ENCODE measurements around the gene DSCAM.

DSCAM gene

GRCh38 chr21:40102682-40103081 is 744.3 kb downstream of the DSCAM start:
- no peak for DNase-seq (ENCODE audit: low read depth in 2 of 2)
- H3K4me3 ChIP-seq (replicated peaks in 1 of 2; ENCODE audit: low read depth in 2 of 2, low read length in 2 of 2) = no peak overlapping the region
- no peak for TF ChIP-seq CTCF (IDR thresholded peaks at IDR 0.05; ENCODE audit: low read depth, low read length)

GRCh38 chr21:40099809-40100208 is 747.1 kb downstream of the DSCAM start:
- no peak for TF ChIP-seq CTCF (IDR thresholded peaks at IDR 0.05; ENCODE audit: low read depth, low read length)
- no peak for DNase-seq (ENCODE audit: low read depth in 2 of 2)
- no peak overlapping the region for H3K4me3 ChIP-seq (replicated peaks in 1 of 2; ENCODE audit: low read depth in 2 of 2, low read length in 2 of 2)

- TF ChIP-seq CTCF (IDR thresholded peaks at IDR 0.05; ENCODE audit: low read depth, low read length) = no peak
- no peak for DNase-seq (ENCODE audit: low read depth in 2 of 2)
- H3K4me3 ChIP-seq (replicated peaks in 1 of 2; ENCODE audit: low read depth in 2 of 2, low read length in 2 of 2) = no peak overlapping the region
Measured at GRCh38 chr21:40095477-40095876, 751.5 kb downstream of the DSCAM start.

GRCh38 chr21:40080385-40080784 is 766.6 kb downstream of the DSCAM start:
- H3K4me3 ChIP-seq (replicated peaks in 1 of 2; ENCODE audit: low read depth in 2 of 2, low read length in 2 of 2) = no peak overlapping the region

GRCh38 chr21:40074710-40075109 is 772.2 kb downstream of the DSCAM start:
- no peak for DNase-seq (ENCODE audit: low read depth in 2 of 2)
- H3K4me3 ChIP-seq (replicated peaks in 1 of 2; ENCODE audit: low read depth in 2 of 2, low read length in 2 of 2) = no peak overlapping the region
- no peak for TF ChIP-seq CTCF (IDR thresholded peaks at IDR 0.05; ENCODE audit: low read depth, low read length)

More at GRCh38 chr21:40080385-40080784, 766.6 kb downstream of the DSCAM start:
- no peak for DNase-seq (ENCODE audit: low read depth in 2 of 2)
- no peak for TF ChIP-seq CTCF (IDR thresholded peaks at IDR 0.05; ENCODE audit: low read depth, low read length)

- no peak for DNase-seq (ENCODE audit: low read depth in 2 of 2)
- H3K4me3 ChIP-seq (replicated peaks in 1 of 2; ENCODE audit: low read depth in 2 of 2, low read length in 2 of 2) = no peak overlapping the region
- TF ChIP-seq CTCF (IDR thresholded peaks at IDR 0.05; ENCODE audit: low read depth, low read length) = no peak
Measured at GRCh38 chr21:40074198-40074597, 772.8 kb downstream of the DSCAM start.

- TF ChIP-seq CTCF (IDR thresholded peaks at IDR 0.05; ENCODE audit: low read depth, low read length) = no peak
- no peak for DNase-seq (ENCODE audit: low read depth in 2 of 2)
- H3K4me3 ChIP-seq (replicated peaks in 1 of 2; ENCODE audit: low read depth in 2 of 2, low read length in 2 of 2) = no peak overlapping the region
Measured at GRCh38 chr21:40073642-40074041, 773.3 kb downstream of the DSCAM start.
